ENCODE results near the gene MACROD1.

The MACROD1 gene, protein sequence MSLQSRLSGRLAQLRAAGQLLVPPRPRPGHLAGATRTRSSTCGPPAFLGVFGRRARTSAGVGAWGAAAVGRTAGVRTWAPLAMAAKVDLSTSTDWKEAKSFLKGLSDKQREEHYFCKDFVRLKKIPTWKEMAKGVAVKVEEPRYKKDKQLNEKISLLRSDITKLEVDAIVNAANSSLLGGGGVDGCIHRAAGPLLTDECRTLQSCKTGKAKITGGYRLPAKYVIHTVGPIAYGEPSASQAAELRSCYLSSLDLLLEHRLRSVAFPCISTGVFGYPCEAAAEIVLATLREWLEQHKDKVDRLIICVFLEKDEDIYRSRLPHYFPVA

DNA sequence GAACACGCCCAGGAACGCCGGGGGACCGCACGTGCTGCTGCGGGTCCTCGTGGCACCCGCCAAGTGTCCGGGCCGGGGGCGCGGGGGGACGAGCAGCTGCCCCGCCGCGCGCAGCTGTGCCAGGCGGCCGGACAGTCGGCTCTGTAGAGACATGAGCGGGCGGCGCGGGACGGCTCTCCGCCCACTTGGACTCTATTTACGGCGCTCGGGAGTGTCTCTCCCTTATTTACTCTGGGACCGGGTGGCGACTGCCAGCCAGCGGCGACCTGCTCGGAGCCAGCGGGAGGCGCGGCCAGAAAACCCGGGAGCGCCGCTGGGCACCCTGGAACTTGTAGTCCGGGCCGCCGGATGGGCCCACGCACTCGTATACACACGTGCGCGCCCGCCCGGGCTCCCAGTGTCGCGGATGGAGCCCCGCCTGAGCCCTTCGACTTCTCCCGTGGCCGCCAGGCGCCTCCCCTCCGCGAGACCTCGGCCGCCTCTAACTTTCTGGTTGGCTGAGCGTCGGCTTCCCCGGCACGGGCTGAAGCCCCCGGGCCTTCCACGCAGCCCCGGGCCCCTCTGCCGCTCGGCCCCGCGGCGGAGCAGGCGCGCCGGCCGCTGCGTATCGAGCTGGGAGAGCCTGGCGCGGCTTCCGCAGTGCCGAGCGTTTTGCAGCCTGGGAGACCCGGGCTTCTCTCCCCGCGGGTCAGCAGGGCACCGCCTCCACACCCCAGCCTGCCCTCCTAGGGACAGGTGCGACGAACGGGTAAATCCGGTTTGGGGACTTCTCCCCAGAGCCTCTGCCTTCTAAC, at the start of gene MACROD1:
TSS of gene MACROD1 (minus strand) at position 272 of the 794 bp plus-strand sequence. CDS start at position 153, 119 bp downstream.
- in situ Hi-C loops (cut with MboI; ENCODE audit: low pct_unique_long_range_greater_than_20kb, low sequenced_read_pairs) = no loop called here
- DNase-seq = peak; percentile 90

DNA sequence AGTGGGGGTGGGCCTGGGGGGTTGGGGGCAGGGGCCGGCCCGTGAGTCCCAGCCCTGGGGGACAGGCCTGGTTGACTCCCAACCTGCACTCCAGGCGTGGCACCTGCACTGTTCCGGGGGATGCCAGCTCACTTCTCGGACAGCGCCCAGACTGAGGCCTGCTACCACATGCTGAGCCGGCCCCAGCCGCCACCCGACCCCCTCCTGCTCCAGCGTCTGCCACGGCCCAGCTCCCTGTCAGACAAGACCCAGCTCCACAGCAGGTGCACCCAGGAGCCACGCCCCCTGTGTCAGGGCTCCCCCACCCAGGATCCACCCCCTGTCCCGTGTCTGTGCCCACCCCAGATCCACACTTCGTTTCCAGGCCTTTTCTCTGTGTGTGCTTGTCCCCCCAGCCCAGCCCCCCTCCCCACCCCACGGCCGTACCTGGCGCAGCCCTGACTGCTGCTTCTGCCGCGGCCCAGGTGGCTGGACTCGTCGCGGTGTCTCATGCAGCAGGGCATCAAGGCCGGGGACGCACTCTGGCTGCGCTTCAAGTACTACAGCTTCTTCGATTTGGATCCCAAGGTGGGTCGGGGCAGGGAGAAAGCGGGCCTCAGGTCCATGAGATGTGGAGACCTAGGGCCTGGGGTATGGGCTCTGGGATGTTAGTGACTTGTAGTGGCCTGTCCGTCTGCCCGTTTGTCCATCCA, 45.4 kb upstream of the MACROD1 start:
- in situ Hi-C loops (cut with MboI; ENCODE audit: low pct_unique_long_range_greater_than_20kb, low sequenced_read_pairs) = no loop called here
- DNase-seq = no peak

DNA sequence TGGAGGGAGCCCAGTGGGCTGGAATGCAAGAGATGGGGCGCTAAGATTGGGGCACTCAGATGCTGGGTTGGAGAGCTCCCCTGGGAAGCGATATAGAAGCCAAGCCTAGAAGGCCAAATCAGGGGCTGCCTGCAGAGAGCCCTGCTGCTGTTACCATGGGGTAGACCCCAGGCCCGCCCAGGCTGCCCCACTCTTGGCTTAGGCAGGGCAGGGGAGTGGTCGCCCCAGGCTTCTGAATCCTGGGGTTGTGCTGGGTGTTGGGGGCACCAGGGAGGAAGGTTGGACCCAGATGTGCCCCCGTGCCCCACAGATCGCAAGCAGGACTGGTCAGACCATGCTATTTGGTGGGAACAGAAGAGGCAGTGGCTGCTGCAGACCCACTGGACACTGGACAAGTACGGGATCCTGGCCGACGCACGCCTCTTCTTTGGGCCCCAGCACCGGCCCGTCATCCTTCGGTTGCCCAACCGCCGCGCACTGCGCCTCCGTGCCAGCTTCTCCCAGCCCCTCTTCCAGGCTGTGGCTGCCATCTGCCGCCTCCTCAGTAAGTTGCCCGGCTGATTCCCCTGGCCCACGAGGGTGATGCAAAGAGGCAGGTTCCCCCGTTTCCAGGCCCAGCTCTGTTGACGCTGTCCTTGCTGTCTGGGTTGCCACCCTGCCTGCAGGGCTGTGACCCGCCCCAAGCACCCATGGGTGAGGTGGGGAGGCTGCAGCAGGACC, 44.5 kb upstream of the MACROD1 start:
- DNase-seq = no peak
- in situ Hi-C loops (cut with MboI; ENCODE audit: low pct_unique_long_range_greater_than_20kb, low sequenced_read_pairs) = no loop called here

DNA sequence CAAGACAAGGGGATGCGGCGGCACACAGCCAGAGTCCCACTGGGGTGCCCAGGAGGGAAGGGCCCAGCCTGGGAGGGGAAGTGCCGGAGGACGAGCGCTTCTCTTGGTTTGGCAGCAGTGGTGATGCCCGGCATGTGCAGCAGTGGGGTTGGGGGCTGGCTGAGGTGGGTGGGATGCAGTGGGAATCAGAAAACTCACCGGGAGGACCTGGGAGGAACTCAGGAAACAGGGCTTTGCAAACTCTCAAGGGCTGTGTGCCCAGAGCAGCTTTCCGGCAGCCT, 43.6 kb upstream of the MACROD1 start:
- no peak for DNase-seq
- in situ Hi-C loops (cut with MboI; ENCODE audit: low pct_unique_long_range_greater_than_20kb, low sequenced_read_pairs) = no loop called here

DNA sequence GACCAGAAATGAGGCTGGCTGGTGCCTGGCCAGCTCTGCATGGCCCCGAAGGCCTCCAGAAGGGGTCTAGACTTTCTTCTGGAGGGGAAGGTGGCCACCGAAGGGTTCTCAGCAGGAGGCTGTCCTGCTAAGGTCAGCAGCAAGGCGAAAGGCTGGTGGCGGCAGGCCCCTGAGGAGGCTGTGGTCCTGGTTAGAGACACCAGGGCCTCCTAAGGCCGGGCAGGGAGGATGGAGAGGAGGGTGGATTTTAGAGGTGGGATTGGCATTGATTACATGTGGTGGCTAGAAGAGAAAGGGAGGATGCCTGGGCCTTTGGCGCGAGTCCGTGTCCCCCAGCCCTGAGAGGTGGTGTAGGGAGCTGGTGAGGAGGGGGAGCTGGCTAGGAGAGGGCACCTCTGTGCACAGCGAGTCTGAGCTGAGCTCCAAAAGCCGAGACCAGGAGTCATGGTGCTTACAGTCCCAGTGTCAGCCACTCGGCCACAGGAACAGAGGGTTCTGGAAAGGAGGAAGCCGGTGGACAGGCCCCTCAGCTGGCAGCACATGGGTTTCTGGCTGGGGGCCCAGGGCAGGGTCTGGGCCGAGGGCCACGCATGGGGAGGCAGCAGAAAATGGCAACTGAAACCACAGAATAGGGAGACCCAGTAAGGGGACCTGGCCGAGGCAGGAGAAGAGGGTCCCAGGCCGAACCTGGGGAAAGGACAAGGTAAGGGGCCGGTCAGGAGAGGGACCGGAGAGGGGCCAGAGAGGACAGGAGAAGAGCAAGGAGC, 43.1 kb upstream of the MACROD1 start:
- in situ Hi-C loops (cut with MboI; ENCODE audit: low pct_unique_long_range_greater_than_20kb, low sequenced_read_pairs) = no loop called here
- no peak for DNase-seq

DNA sequence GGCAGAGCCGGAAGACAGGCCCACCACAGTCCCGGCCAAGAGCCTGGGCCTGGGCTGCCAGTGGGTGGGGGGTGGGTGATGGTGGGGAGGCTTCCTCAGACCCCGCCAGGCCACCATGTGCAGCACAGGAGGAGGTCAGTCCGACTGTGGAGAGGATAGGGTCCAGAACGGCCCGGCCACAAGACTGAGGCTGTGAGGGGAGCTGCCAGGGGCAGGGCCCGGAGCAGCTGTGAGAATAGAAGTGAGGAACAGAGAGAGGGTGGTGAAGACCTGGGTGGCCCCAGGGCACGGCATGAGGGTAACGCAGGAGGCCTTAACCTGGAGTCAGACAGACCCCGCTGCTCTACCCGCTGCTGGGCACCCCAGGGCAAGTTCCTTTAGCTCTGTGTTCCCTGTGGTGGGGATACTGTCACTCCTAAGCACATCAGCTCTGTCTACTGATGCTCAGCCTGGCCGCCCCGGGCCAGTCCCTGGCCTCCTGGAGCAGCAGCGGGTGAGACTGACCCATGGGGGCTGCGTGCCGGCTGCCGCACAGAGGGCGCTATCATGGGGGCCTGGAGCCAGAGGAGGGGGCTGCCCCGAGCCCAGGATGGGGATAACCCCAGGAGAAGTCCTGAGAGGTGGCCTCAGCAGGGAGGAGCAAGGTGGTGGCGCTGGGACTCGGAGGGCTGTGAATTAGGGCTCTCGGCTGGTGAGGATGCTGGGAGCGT, 42.3 kb upstream of the MACROD1 start:
- in situ Hi-C loops (cut with MboI; ENCODE audit: low pct_unique_long_range_greater_than_20kb, low sequenced_read_pairs) = no loop called here
- DNase-seq = no peak

DNA sequence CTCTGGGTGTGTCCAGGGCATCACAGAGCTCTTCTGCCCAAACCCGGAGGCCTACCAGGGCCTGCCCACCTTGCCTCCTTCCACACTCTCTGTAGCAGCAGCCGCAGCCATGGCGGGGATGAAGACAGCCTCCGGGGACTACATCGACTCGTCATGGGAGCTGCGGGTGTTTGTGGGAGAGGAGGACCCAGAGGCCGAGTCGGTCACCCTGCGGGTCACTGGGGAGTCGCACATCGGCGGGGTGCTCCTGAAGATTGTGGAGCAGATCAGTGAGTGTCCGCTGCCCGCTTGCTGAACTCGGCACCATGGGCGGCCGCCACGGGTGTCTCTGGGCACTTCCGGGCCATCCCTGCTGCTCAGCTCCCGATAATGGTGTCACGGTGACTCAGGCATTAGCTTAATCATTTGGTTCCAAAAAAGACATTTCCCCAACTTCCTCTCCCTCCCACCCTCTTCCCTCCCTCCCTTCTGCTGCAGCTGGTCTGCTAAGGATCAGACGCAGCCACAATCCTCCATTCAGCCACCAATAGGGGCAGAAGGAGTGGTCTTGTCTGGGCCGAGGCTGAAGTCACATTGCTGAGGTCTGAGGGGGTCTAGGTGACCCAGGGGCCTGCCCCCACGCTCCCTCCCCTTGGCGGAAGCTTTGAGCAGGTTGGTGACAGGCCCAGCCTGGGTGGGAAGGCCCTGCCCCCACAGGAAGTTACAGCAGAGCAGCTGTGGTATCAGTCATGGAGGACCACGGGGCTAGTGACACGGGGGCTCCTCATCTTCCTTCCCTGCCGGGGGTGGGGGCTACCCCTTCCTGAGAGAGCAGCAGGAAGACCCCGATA, 41.6 kb upstream of the MACROD1 start:
- in situ Hi-C loops (cut with MboI; ENCODE audit: low pct_unique_long_range_greater_than_20kb, low sequenced_read_pairs) = no loop called here
- peak; percentile 92 for DNase-seq

DNA sequence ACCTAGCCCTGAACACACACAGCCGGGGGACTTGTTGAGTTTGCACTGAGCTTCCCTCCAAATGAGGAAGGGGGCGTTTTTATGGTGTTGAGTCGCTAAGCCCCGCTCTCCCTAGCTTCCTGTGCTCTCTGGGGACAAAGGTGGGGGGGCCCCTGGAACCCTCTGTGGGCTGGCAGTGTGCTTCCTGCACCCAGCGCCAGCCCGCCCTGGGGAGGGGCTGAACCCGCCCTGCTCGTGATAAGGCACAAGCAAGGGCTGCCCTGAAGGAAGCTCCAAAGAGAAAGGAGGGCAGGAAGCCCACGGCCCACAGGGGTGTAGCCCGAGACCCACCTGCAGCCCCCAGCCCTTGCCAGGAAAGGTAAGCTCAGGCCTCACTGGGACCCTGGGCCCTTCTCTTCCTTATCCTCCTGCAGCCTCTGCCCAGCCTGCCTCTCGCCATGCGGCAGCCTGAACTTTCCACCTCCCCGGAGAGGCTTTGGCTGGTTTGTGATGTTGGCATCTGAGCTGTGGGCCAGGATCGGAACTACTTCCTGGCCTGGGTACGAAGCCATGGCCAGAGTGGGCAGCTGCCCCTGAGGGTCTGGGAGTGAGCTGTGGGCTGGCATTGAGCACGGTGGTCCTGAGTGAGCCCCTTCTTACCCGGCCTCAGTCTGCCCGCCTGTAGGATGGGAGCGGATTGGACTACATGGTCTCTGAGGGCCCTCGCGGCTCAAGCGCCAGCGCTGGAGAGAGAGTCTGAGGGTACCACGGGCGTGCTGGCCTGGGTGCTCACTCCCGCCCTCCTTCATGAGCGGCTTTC, 40.7 kb upstream of the MACROD1 start, which contains the start of gene FERMT3:
TSS of gene FERMT3 (plus strand) at position 265 of the 799 bp plus-strand sequence. CDS start 644 bp downstream, outside the sequence.
- in situ Hi-C loops (cut with MboI; ENCODE audit: low pct_unique_long_range_greater_than_20kb, low sequenced_read_pairs) = no loop called here
- peak; percentile 92 for DNase-seq

DNA sequence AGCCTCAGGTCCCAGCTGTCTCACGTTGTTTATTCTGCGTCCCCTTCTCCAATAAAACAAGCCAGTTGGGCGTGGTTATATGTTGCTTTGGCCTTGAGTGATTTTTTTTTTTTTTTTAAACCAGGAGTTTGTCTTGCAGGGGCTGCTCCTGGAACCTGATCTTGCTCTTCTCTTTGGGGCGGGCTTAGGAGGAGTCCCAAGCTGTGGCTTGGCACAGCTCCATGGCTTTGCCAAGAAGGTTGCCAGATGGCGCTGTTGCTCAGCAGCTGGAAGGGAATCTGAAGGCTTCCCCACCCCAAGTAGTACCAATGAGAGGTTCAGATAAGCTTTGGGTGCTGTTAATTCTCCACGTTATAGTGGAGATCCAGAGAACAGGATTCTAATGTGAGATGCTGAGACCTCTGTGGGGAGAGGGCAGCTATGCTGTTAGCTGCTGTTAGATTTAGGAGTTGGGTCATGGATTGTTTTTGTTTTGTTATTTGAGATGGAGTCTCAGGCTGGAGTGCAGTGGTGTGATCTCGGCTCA, 38.6 kb upstream of the MACROD1 start:
- in situ Hi-C loops (cut with MboI; ENCODE audit: low pct_unique_long_range_greater_than_20kb, low sequenced_read_pairs) = no loop called here
- peak; percentile 96 for DNase-seq

DNA sequence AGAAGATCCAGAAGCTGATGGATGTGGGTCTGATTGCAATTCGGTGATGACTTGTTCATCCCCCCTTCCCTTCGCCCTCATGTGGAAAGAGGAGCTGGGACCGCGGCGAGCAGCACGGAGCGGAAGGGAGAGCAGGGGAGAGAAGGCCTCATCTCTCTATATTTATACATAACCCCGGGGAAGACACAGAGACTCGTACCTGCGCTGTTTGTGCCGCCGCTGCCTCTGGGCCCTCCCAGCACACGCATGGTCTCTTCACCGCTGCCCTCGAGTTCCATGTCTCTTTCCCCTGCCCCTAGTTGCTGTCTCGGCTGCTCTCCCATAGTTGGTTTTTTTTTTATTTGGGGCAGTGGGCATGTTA, 38.1 kb upstream of the MACROD1 start:
- no peak for DNase-seq
- in situ Hi-C loops (cut with MboI; ENCODE audit: low pct_unique_long_range_greater_than_20kb, low sequenced_read_pairs) = no loop called here

DNA sequence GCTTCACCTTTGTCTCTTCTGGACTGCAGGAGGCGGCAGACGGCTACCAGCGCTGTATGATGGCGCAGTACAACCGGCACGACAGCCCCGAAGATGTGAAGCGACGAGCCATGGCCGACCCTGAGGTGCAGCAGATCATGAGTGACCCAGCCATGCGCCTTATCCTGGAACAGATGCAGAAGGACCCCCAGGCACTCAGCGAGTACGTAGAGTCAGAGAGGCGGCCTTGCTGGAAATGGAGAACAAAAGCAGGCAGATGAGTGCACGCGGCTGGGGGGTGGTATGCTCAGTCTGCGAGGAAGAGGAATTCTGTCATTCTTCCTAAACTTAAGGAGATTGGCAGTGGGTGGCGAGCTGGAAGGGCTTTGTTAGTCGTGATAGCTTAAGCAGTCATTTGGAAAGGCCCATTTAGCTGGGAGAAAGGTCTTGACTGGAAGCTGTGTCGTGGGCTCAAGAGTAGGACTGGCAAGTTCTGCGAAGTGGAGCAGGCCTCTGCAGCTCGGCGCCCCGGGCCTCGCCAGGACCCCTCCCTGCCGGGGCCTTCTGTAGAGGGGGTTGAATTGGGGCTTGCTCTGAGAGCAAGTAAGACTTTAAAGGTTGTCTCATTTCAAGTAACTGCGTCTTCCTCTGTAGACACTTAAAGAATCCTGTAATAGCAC, 37.6 kb upstream of the MACROD1 start:
- DNase-seq = no peak
- in situ Hi-C loops (cut with MboI; ENCODE audit: low pct_unique_long_range_greater_than_20kb, low sequenced_read_pairs) = no loop called here

DNA sequence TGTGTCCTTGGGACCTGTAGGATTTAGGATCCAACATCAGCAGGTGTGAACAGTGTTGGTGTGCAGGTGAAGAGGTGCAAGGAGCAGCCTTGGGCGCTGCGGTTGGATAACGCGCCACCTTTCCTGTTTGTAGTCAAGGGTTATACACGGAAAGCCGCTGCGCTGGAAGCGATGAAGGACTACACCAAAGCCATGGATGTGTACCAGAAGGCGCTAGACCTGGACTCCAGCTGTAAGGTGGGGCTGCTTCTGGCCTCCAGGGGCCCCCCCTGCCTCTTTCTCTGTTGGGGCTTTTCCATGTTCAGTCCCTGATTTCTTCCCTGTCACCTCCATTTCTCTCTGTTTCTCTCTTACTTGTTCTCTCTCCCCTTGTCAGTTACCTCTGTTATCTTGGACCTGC, 37.1 kb upstream of the MACROD1 start:
- no peak for DNase-seq
- in situ Hi-C loops (cut with MboI; ENCODE audit: low pct_unique_long_range_greater_than_20kb, low sequenced_read_pairs) = no loop called here

DNA sequence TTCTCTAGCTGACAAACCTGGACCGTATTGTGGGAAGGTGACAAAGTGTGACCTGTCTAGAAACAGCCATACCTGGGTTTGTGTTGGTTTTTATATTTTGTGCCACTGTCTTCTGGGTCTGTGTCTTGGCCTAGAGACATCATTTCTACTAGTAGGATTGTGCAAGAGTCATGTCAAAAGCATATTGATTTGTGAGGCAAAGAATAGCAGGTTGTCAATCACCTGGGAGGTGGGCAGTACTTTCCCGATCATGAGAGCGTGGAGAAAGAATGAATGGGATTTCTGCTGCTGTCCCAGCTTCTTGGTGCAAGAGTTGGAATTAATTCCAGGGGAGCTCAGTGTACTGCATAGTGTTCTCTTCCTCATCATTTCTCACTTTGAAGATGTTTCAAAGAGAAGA, 35.6 kb upstream of the MACROD1 start:
- DNase-seq = no peak
- in situ Hi-C loops (cut with MboI; ENCODE audit: low pct_unique_long_range_greater_than_20kb, low sequenced_read_pairs) = no loop called here

DNA sequence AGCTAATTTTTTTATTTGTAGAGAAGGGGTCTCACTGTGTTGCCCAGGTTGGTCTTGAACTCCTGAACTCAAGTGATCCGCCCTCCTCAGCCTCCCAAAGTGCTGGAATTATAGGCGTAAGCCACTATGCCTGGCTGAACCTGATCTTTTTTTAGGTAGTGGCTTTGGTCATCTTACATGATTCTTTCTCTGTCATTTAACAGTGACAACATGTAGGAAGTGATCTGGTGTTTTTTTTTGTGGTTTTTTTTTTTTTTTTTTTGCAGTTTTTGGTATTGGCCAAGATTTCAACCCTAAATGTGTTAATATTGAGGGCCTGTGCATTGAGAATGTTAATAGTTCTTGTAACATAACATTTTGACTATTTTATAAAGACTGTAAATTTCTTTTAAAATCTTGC, 32.6 kb upstream of the MACROD1 start:
- DNase-seq = no peak
- in situ Hi-C loops (cut with MboI; ENCODE audit: low pct_unique_long_range_greater_than_20kb, low sequenced_read_pairs) = no loop called here

DNA sequence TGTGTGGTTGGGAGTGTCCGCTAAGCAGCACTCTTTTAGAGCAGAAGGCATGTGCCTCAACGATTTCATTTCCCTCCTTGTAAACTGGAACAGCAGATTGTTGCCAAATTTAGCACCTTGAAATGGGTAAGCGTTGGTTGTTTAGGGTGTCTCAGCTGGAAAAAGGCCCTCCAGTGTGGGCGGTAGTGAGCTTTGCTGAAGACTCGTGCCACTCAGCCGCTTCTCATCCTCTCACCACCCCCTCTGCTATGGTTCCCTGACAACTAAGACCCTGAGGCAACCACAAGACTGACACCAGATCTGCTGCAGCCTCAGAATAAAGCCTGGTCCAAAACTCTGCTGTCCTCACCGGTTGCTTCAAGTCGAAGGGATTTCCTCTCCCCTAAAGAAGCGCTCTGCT, 30.7 kb upstream of the MACROD1 start:
- in situ Hi-C loops (cut with MboI; ENCODE audit: low pct_unique_long_range_greater_than_20kb, low sequenced_read_pairs) = no loop called here
- no peak for DNase-seq

DNA sequence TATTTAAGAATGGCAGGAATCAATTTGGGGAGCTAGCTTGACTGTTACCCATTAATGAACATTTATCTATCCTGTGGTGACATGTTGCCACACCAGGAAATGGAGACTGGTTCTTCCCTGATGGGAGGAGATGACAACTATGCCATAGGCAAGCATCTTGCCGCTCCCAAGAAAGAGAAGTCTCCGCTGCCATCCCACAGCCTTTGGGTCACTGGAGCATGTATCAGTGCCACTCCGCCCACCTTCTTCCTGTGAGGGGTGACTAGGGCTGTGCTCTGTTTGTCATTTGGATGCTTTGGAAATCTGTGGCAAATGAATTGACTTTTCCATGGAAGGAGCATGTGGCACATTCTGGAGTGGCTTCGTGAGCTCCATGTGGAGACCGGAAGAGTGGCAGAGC, 26.5 kb upstream of the MACROD1 start:
- in situ Hi-C loops (cut with MboI; ENCODE audit: low pct_unique_long_range_greater_than_20kb, low sequenced_read_pairs) = no loop called here

More for the DNA sequence above, 26.5 kb upstream of the MACROD1 start:
- DNase-seq = no peak
